ENCODE measurements around the gene MYO7A. TPM values are rescaled to one million over a fixed set of nuclear protein-coding genes. Genes with fewer than 3 reads are reported as not detected.

MYO7A gene
- total and polyA plus RNA-seq, 9 donors = 3.1 to 18.7 (median 6.5) TPM

DNA sequence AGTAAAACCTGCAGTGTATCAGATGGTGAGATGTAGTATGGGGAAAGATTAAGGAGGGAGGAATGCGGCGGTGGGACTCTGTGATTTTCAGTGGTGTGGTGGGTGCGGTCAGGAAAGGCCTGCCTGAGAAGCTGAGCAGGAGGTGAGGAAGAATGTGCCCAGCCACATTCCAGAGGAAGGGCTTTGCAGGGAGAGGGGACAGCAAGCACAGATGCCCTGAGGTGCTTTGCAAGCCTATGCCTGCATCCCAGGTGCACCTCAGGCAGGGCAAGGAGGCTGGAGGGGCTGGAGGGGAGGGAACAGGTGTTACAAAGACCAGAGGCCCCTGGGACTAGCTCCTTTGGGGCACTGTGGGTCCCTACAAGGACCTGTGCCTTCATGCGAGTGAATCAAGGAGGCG lies 42.1 kb downstream of the MYO7A start:
- H3K4me1 ChIP-seq (ENCODE audit: insufficient read depth) = no peaks in the 10 kb centered on the region
- H3K4me3 ChIP-seq = no peak overlapping the region
- intact Hi-C loops (cut with DNase I) = no loop called here
- no peaks in the 10 kb centered on the region for H3K9me3 ChIP-seq
- TF ChIP-seq POLR2A (IDR thresholded peaks at IDR 0.05) = no peak
- TF ChIP-seq, protein P1, sequence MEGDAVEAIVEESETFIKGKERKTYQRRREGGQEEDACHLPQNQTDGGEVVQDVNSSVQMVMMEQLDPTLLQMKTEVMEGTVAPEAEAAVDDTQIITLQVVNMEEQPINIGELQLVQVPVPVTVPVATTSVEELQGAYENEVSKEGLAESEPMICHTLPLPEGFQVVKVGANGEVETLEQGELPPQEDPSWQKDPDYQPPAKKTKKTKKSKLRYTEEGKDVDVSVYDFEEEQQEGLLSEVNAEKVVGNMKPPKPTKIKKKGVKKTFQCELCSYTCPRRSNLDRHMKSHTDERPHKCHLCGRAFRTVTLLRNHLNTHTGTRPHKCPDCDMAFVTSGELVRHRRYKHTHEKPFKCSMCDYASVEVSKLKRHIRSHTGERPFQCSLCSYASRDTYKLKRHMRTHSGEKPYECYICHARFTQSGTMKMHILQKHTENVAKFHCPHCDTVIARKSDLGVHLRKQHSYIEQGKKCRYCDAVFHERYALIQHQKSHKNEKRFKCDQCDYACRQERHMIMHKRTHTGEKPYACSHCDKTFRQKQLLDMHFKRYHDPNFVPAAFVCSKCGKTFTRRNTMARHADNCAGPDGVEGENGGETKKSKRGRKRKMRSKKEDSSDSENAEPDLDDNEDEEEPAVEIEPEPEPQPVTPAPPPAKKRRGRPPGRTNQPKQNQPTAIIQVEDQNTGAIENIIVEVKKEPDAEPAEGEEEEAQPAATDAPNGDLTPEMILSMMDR (IDR thresholded peaks at IDR 0.05) = no peak
- TF ChIP-seq EP300 (IDR thresholded peaks at IDR 0.05) = no peak
- no peaks in the 10 kb centered on the region for H3K36me3 ChIP-seq
- 92 to 99% (median 96%) methylated on average over 5 of the region's 5 CpGs for WGBS, 3 donors
- no peaks in the 10 kb centered on the region for H3K27me3 ChIP-seq
- no peak overlapping the region for H3K27ac ChIP-seq
- DNase-seq = no peak

DNA sequence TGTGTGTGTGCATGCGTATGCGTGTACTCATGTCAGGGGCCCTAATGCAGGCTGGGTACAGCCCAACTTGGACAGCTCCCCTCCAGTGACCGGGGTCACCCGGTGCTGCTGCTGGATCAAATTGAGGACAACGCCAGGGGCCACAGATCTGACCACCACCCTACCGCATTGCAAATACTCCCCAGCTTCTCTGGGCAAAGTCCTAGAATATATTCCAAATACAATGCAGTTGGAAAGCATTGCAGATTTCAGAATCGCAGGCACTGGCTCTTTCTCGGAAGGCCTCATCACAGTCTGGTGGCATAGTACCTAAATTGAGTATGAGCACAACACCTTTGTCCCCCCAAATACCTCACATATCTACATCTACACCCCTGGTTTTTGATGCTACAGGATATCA lies 43.2 kb downstream of the MYO7A start:
- DNase-seq = no peak
- no peaks in the 10 kb centered on the region for H3K36me3 ChIP-seq
- H3K4me3 ChIP-seq = no peak overlapping the region
- H3K4me1 ChIP-seq (ENCODE audit: insufficient read depth) = no peaks in the 10 kb centered on the region
- no peaks in the 10 kb centered on the region for H3K9me3 ChIP-seq
- no peak for TF ChIP-seq POLR2A (IDR thresholded peaks at IDR 0.05)
- TF ChIP-seq EP300 (IDR thresholded peaks at IDR 0.05) = no peak
- TF ChIP-seq, protein P1 (IDR thresholded peaks at IDR 0.05) = no peak
- intact Hi-C loops (cut with DNase I) = no loop called here
- WGBS, 3 donors = 93 to 97% (median 94%) methylated on average over 8 of the region's 8 CpGs
- H3K27me3 ChIP-seq = no peaks in the 10 kb centered on the region
- H3K27ac ChIP-seq = no peak overlapping the region

DNA sequence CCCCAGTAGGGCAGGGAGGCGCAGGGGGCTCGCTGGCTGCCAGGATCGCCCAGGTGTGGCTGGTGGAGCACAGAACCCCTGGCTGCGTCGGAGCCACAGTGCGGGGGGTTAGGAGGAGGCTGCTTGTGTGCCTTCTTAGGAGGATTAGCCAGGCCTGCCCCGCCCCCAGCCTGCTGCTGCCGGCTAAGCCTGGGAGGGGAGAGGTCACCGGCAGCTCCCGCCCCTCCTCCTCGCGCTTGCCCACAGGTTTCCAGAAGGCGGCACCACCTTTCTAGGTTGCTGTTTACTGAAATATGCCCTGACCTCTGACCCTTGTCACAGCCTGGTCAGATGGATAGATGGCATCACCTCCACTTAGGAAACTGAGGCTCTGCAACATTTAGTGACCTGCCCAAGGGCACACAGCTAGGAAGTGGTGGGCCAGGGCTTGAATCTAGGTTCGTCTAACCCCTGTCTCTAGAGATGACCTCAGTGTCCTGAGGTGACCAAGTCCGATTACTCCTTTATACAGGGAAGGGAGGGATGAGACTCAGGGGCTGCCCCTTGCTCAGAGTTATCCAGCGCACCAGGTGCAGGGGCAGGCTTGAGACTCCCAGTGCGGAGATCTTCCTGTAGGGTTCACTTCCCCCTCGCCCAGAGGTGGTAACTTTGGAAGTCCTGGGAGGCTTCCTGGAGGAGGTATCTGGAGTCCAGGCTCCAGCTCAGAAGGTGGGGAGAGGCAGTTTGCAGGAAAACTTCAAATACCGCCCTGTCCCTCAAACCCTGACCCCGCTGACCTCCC lies 44.0 kb downstream of the MYO7A start:
- Histone ChIP-seq H3K9me3 (no peaks in the 10 kb centered on the region), H3K27ac (no peak overlapping the region), H3K4me3 (no peak overlapping the region), H3K36me3 (no peaks in the 10 kb centered on the region), H3K4me1 (ENCODE audit: insufficient read depth) (no peaks in the 10 kb centered on the region), H3K27me3 (no peaks in the 10 kb centered on the region)
- WGBS, 3 donors = 56 to 69% (median 64%) methylated on average over 17 to 20 of the region's 20 CpGs
- no peak for DNase-seq
- TF ChIP-seq, protein P1 (IDR thresholded peaks at IDR 0.05) = no peak
- no peak for TF ChIP-seq EP300 (IDR thresholded peaks at IDR 0.05)
- no peak for TF ChIP-seq POLR2A (IDR thresholded peaks at IDR 0.05)
- intact Hi-C loops (cut with DNase I) = no loop called here

DNA sequence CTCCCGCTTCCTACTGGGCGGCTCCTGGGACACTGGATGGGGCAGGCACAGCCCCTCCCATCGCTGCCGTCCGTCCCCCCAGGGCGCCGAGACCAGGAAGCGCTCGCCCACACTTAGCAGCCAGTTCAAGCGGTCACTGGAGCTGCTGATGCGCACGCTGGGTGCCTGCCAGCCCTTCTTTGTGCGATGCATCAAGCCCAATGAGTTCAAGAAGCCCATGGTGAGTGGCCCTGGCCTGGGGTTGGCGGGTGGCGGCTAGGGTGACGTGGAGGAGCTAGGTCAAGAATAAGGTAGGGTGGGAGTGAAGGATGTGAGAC lies 44.6 kb downstream of the MYO7A start:
- intact Hi-C loops (cut with DNase I) = no loop called here
- Histone ChIP-seq H3K27me3 (no peaks in the 10 kb centered on the region), H3K27ac (no peak overlapping the region), H3K4me3 (no peak overlapping the region), H3K9me3 (no peaks in the 10 kb centered on the region), H3K36me3 (no peaks in the 10 kb centered on the region), H3K4me1 (ENCODE audit: insufficient read depth) (no peaks in the 10 kb centered on the region)
- 59 to 64% (median 64%) methylated on average over 16 of the region's 16 CpGs for WGBS, 3 donors
- TF ChIP-seq EP300 (IDR thresholded peaks at IDR 0.05) (no peak), POLR2A (IDR thresholded peaks at IDR 0.05) (no peak)
- TF ChIP-seq, protein P1 (IDR thresholded peaks at IDR 0.05) = no peak
- no peak for DNase-seq

All from ovary (tissue), 9 donors.